GM18502 (cell line): ENCODE measurements around the gene MAPRE3.
A peak's percentile ranks its signal among the peaks of the same experiment; 100 is the strongest.
"Not testable (repeated sequence)": the region's sequence is repeated elsewhere in the genome, so short reads cannot be mapped to it uniquely, and the experiment has no call there.

Experiments
- ATAC-seq: cut with Tn5 transposase; IDR thresholded peaks from one replicate; pipeline ENCODE4 v1.9.1; 2021; ENCODE audit warnings: mild to moderate bottlenecking; ENCODE audit not compliant: unreplicated experiment, poor library complexity

Gene MAPRE3

GRCh38 chr2:27054721-27055120 lies 84.3 kb downstream of the MAPRE3 start:
- no peak for ATAC-seq

- ATAC-seq, result no peak
Measured at GRCh38 chr2:27057184-27057583, 86.7 kb downstream of the MAPRE3 start.

- no peak for ATAC-seq
Measured at GRCh38 chr2:27058210-27058609, 87.8 kb downstream of the MAPRE3 start.

- ATAC-seq, result no peak
Measured at GRCh38 chr2:27059141-27059820, 88.8 kb downstream of the MAPRE3 start.

- ATAC-seq, result no peak
Measured at GRCh38 chr2:27060323-27060722, 89.9 kb downstream of the MAPRE3 start.

- no peak for ATAC-seq
Measured at GRCh38 chr2:27065128-27065527, 94.7 kb downstream of the MAPRE3 start.

GRCh38 chr2:27067385-27067784 lies 96.9 kb downstream of the MAPRE3 start:
- no peak for ATAC-seq

GRCh38 chr2:27069436-27069835 lies 99.0 kb downstream of the MAPRE3 start:
- ATAC-seq, result no peak

GRCh38 chr2:27069961-27070618 lies 99.7 kb downstream of the MAPRE3 start:
- ATAC-seq, result no peak

- ATAC-seq, result peak; percentile 13
Measured at GRCh38 chr2:27070653-27071276, 100.3 kb downstream of the MAPRE3 start.

- peak; percentile 83 for ATAC-seq
Measured at GRCh38 chr2:27071277-27071989, 101.0 kb downstream of the MAPRE3 start, which contains the start of gene OST4. Gene OST4, minus strand, starts transcription at chr2:27071654.

GRCh38 chr2:27071990-27072830 lies 101.8 kb downstream of the MAPRE3 start:
- ATAC-seq, result peak; percentile 2

GRCh38 chr2:27072920-27073319 lies 102.5 kb downstream of the MAPRE3 start:
- no peak for ATAC-seq

- no peak for ATAC-seq
Measured at GRCh38 chr2:27073782-27074181, 103.3 kb downstream of the MAPRE3 start.

GRCh38 chr2:27074738-27075565 lies 104.5 kb downstream of the MAPRE3 start:
- ATAC-seq, result no peak

GRCh38 chr2:27075566-27075871 lies 105.1 kb downstream of the MAPRE3 start:
- not testable (repeated sequence) for ATAC-seq

GRCh38 chr2:27076323-27076722 lies 105.9 kb downstream of the MAPRE3 start:
- no peak for ATAC-seq
